Mesendoderm (in vitro differentiated cells): Measurements from ENCODE around the gene SEC24D.
A peak's percentile ranks its signal among the peaks of the same experiment; 100 is the strongest.
"Not testable (repeated sequence)": the region's sequence is repeated elsewhere in the genome, so short reads cannot be mapped to it uniquely, and the experiment has no call there.

ENCODE experiments used
- DNase-seq: peaks from one replicate; pipeline ENCODE4 v3.0.0; 2013
- H2AK5ac ChIP-seq: 2 replicates; pipeline ENCODE4 v1.6.1; 2013; ENCODE audit warnings: low read length, inconsistent platforms
- H2BK120ac ChIP-seq: 2 replicates; pipeline ENCODE4 v1.6.1; 2013; ENCODE audit warnings: low read depth, mild to moderate bottlenecking, low read length, moderate library complexity, mixed read lengths
- H2BK15ac ChIP-seq: replicated peaks from 2 replicates; pipeline ENCODE4 v1.6.1; 2013; ENCODE audit warnings: low read depth, mild to moderate bottlenecking, moderate library complexity
- H2BK5ac ChIP-seq: 2 replicates; pipeline ENCODE4 v1.6.1; 2013; ENCODE audit warnings: low read length, inconsistent platforms
- H3K18ac ChIP-seq: 2 replicates; pipeline ENCODE4 v1.6.1; 2013; ENCODE audit warnings: mild to moderate bottlenecking, low read length, mixed read lengths
- H3K23ac ChIP-seq: one replicate; pipeline ENCODE4 v1.6.1; 2013; ENCODE audit warnings: low read length
- H3K27ac ChIP-seq: 2 replicates; pipeline ENCODE4 v1.5.1; 2013; ENCODE audit warnings: low read depth, mild to moderate bottlenecking, inconsistent platforms, low read length, moderate library complexity
- H3K27me3 ChIP-seq: 2 replicates; pipeline ENCODE4 v1.6.1; 2013; ENCODE audit warnings: low read length, control low read depth, mild to moderate bottlenecking, inconsistent platforms; ENCODE audit not compliant: insufficient read depth, poor library complexity
- H3K36me3 ChIP-seq: 2 replicates; pipeline ENCODE4 v1.6.1; 2013; ENCODE audit warnings: low read length, inconsistent platforms; ENCODE audit not compliant: control insufficient read depth, insufficient read depth
- H3K4ac ChIP-seq: one replicate; pipeline ENCODE4 v1.6.1; 2013; ENCODE audit warnings: low read depth, mild to moderate bottlenecking, low read length, moderate library complexity
- H3K4me1 ChIP-seq: 2 replicates; pipeline ENCODE4 v1.6.1; 2013; ENCODE audit warnings: low read depth, low read length, inconsistent platforms; ENCODE audit not compliant: control insufficient read depth
- H3K4me2 ChIP-seq: 2 replicates; pipeline ENCODE4 v1.6.1; 2013; ENCODE audit warnings: low read length
- H3K4me3 ChIP-seq: 2 replicates; pipeline ENCODE4 v1.5.1; 2013; ENCODE audit warnings: mild to moderate bottlenecking, low read length
- H3K56ac ChIP-seq: one replicate; pipeline ENCODE4 v1.6.1; 2013; ENCODE audit warnings: low read length
- H3K79me1 ChIP-seq: 2 replicates; pipeline ENCODE4 v1.6.1; 2013; ENCODE audit warnings: low read length, inconsistent platforms
- H3K79me2 ChIP-seq: 2 replicates; pipeline ENCODE4 v1.6.1; 2013; ENCODE audit warnings: mild to moderate bottlenecking, low read length; ENCODE audit not compliant: control insufficient read depth, insufficient read depth
- H3K9ac ChIP-seq: 2 replicates; pipeline ENCODE4 v1.6.1; 2013; ENCODE audit warnings: low read length, inconsistent platforms
- H4K5ac ChIP-seq: one replicate; pipeline ENCODE4 v1.6.1; 2013; ENCODE audit warnings: low read length
- H4K8ac ChIP-seq: one replicate; pipeline ENCODE4 v1.6.1; 2013; ENCODE audit warnings: low read depth, mild to moderate bottlenecking, control low read depth, low read length, moderate library complexity
- WGBS: extraction: QIAGEN DNeasy Blood & Tissue Kit; methylation state at CpG from one replicate; pipeline ENCODE4 v1.1.7; 2013; ENCODE audit warnings: low lambda C conversion rate, missing lambda C conversion rate; ENCODE audit not compliant: insufficient coverage; ENCODE audit errors: extremely low coverage; 5-methylcytosine and 5-hydroxymethylcytosine counted together

SEC24D gene

GRCh38 chr4:118777649-118778048, 58.3 kb downstream of the SEC24D start:
- H3K23ac ChIP-seq, H2BK120ac ChIP-seq, H3K27ac ChIP-seq, H3K79me2 ChIP-seq, H3K36me3 ChIP-seq, H2AK5ac ChIP-seq, H3K56ac ChIP-seq, H3K79me1 ChIP-seq, DNase-seq, H3K4me1 ChIP-seq, H3K27me3 ChIP-seq, H2BK5ac ChIP-seq, H3K18ac ChIP-seq, H3K4ac ChIP-seq, H4K5ac ChIP-seq, H3K4me2 ChIP-seq, H3K4me3 ChIP-seq, H4K8ac ChIP-seq, H2BK15ac ChIP-seq, H3K9ac ChIP-seq: not testable (repeated sequence)
- no CpG with 5 or more reads among the region's 2 CpGs for WGBS

GRCh38 chr4:118776955-118777640, 58.8 kb downstream of the SEC24D start:
- DNase-seq, H3K56ac ChIP-seq, H3K4me1 ChIP-seq, H2BK5ac ChIP-seq, H3K4me2 ChIP-seq, H3K4me3 ChIP-seq, H4K5ac ChIP-seq, H4K8ac ChIP-seq, H3K23ac ChIP-seq, H3K4ac ChIP-seq, H2AK5ac ChIP-seq, H2BK15ac ChIP-seq, H3K36me3 ChIP-seq, H3K79me2 ChIP-seq, H3K9ac ChIP-seq, H2BK120ac ChIP-seq, H3K18ac ChIP-seq, H3K79me1 ChIP-seq, H3K27ac ChIP-seq, H3K27me3 ChIP-seq: not testable (repeated sequence)
- no CpG with 5 or more reads among the region's 2 CpGs for WGBS

GRCh38 chr4:118776157-118776954, 59.6 kb downstream of the SEC24D start:
- no peaks in the 10 kb centered on the region for H3K79me2 ChIP-seq
- no peaks in the 10 kb centered on the region for H3K4me1 ChIP-seq
- H3K23ac ChIP-seq: no peak overlapping the region
- H2BK120ac ChIP-seq: no peak overlapping the region
- H3K18ac ChIP-seq: no peak overlapping the region
- H4K8ac ChIP-seq: no peak overlapping the region
- no peak overlapping the region for H3K4me3 ChIP-seq
- WGBS: no CpG with 5 or more reads among the region's 1 CpG
- no peak overlapping the region for H2BK5ac ChIP-seq
- DNase-seq: no peak
- H3K4ac ChIP-seq: no peak overlapping the region
- H4K5ac ChIP-seq: no peak overlapping the region
- no peak overlapping the region for H3K56ac ChIP-seq
- no peaks in the 10 kb centered on the region for H3K79me1 ChIP-seq
- no peaks in the 10 kb centered on the region for H3K36me3 ChIP-seq
- no peak overlapping the region for H2BK15ac ChIP-seq
- H2AK5ac ChIP-seq: no peak overlapping the region
- no peak overlapping the region for H3K9ac ChIP-seq
- H3K27ac ChIP-seq: no peak overlapping the region
- H3K27me3 ChIP-seq: no peaks in the 10 kb centered on the region
- H3K4me2 ChIP-seq: no peak overlapping the region

GRCh38 chr4:118775405-118775804, 60.5 kb downstream of the SEC24D start:
- Histone ChIP-seq H3K4ac (no peak overlapping the region), H3K4me3 (no peak overlapping the region), H2BK15ac (no peak overlapping the region), H3K18ac (no peak overlapping the region), H3K27me3 (no peaks in the 10 kb centered on the region), H4K5ac (no peak overlapping the region), H3K56ac (no peak overlapping the region), H3K79me2 (no peaks in the 10 kb centered on the region), H3K79me1 (no peaks in the 10 kb centered on the region), H3K4me2 (no peak overlapping the region), H2BK5ac (no peak overlapping the region), H4K8ac (no peak overlapping the region), H3K27ac (no peak overlapping the region), H2AK5ac (no peak overlapping the region), H3K36me3 (no peaks in the 10 kb centered on the region), H3K23ac (no peak overlapping the region), H3K4me1 (no peaks in the 10 kb centered on the region), H3K9ac (no peak overlapping the region), H2BK120ac (no peak overlapping the region)
- DNase-seq: peak; percentile 18
- no CpG with 5 or more reads among the region's 2 CpGs for WGBS

GRCh38 chr4:118774989-118775388, 60.9 kb downstream of the SEC24D start:
- Histone ChIP-seq H2BK5ac (no peak overlapping the region), H3K4me3 (no peak overlapping the region), H3K27ac (no peak overlapping the region), H3K4me2 (no peak overlapping the region), H4K8ac (no peak overlapping the region), H3K4me1 (no peaks in the 10 kb centered on the region), H3K36me3 (no peaks in the 10 kb centered on the region), H2AK5ac (no peak overlapping the region), H3K4ac (no peak overlapping the region), H2BK120ac (no peak overlapping the region), H3K23ac (no peak overlapping the region), H3K18ac (no peak overlapping the region), H3K27me3 (no peaks in the 10 kb centered on the region), H2BK15ac (no peak overlapping the region), H4K5ac (no peak overlapping the region), H3K79me2 (no peaks in the 10 kb centered on the region), H3K56ac (no peak overlapping the region), H3K79me1 (no peaks in the 10 kb centered on the region), H3K9ac (no peak overlapping the region)
- peak; percentile 26 for DNase-seq
- WGBS: no CpG with 5 or more reads among the region's 3 CpGs
